H7 (cell line): ENCODE results near the gene JARID2. TPM values are rescaled to one million over a fixed set of nuclear protein-coding genes. Genes with fewer than 3 reads are reported as not detected.

Experiments
- DNase-seq: peaks from one replicate; pipeline ENCODE4 v3.0.0; 2012
- H3K27me3 ChIP-seq: 2 replicates; pipeline ENCODE4 v1.6.0; 2011; ENCODE audit warnings: mild to moderate bottlenecking, low read length; ENCODE audit not compliant: control insufficient read depth, insufficient read depth
- H3K36me3 ChIP-seq: replicated peaks from 2 replicates; pipeline ENCODE4 v1.5.1; 2011; ENCODE audit warnings: low read length; ENCODE audit not compliant: control insufficient read depth, insufficient read depth
- H3K4me3 ChIP-seq: 2 replicates; pipeline ENCODE4 v1.5.1; 2011; ENCODE audit warnings: low read depth, mild to moderate bottlenecking, control low read depth, low read length, moderate library complexity; ENCODE audit not compliant: insufficient read depth
- total RNA-seq: library from RNA; depleted of rRNA; stranded (reverse); fragments of >200 nt; shearing (Covaris generic); gene quantifications from 2 replicates; pipeline ENCODE4 v1.2.3, GENCODE V29; 2014

Gene JARID2
- total RNA-seq, 1 experiment from 2014 or later, result 95.2 TPM

GRCh38 chr6:15331629-15332251 lies 85.9 kb downstream of the JARID2 start:
- DNase-seq, result no peak
- Histone ChIP-seq H3K27me3 (no peaks in the 10 kb centered on the region), H3K36me3 (no peaks in the 10 kb centered on the region), H3K4me3 (no peak overlapping the region)

- no peaks in the 10 kb centered on the region; the same call in 1 of the 2 replicates for H3K36me3 ChIP-seq
- no peak for DNase-seq
Observed at GRCh38 chr6:15332446-15332845, 86.6 kb downstream of the JARID2 start.

GRCh38 chr6:15335385-15335784 lies 89.5 kb downstream of the JARID2 start:
- DNase-seq, result no peak
- no peaks in the 10 kb centered on the region for H3K27me3 ChIP-seq
- no peaks in the 10 kb centered on the region; the same call in 1 of the 2 replicates for H3K36me3 ChIP-seq
- H3K4me3 ChIP-seq, result no peak overlapping the region

More at GRCh38 chr6:15332446-15332845, 86.6 kb downstream of the JARID2 start:
- Histone ChIP-seq H3K27me3 (no peaks in the 10 kb centered on the region), H3K4me3 (no peak overlapping the region)

GRCh38 chr6:15335916-15336315 lies 90.0 kb downstream of the JARID2 start:
- H3K4me3 ChIP-seq, result no peak overlapping the region
- no peaks in the 10 kb centered on the region; the same call in 1 of the 2 replicates for H3K36me3 ChIP-seq
- DNase-seq, result no peak
- no peaks in the 10 kb centered on the region for H3K27me3 ChIP-seq

- Histone ChIP-seq H3K27me3 (no peaks in the 10 kb centered on the region), H3K36me3 (no peaks in the 10 kb centered on the region; the same call in 1 of the 2 replicates), H3K4me3 (no peak overlapping the region)
- no peak for DNase-seq
Observed at GRCh38 chr6:15336900-15337560, 91.2 kb downstream of the JARID2 start.

GRCh38 chr6:15337582-15337981 lies 91.7 kb downstream of the JARID2 start:
- Histone ChIP-seq H3K36me3 (no peaks in the 10 kb centered on the region; the same call in 1 of the 2 replicates), H3K4me3 (no peak overlapping the region), H3K27me3 (no peaks in the 10 kb centered on the region)
- DNase-seq, result no peak

- no peak for DNase-seq
- Histone ChIP-seq H3K4me3 (no peak overlapping the region), H3K27me3 (no peaks in the 10 kb centered on the region), H3K36me3 (no peaks in the 10 kb centered on the region; the same call in 1 of the 2 replicates)
Observed at GRCh38 chr6:15338476-15338875, 92.6 kb downstream of the JARID2 start.

GRCh38 chr6:15339081-15339480 lies 93.2 kb downstream of the JARID2 start:
- H3K36me3 ChIP-seq, result no peaks in the 10 kb centered on the region; the same call in 1 of the 2 replicates
- DNase-seq, result no peak
- H3K27me3 ChIP-seq, result no peaks in the 10 kb centered on the region
- no peak overlapping the region for H3K4me3 ChIP-seq

- H3K4me3 ChIP-seq, result no peak overlapping the region
- DNase-seq, result no peak
Observed at GRCh38 chr6:15340105-15340601, 94.3 kb downstream of the JARID2 start.

GRCh38 chr6:15340775-15341174 lies 94.9 kb downstream of the JARID2 start:
- no peak for DNase-seq
- H3K36me3 ChIP-seq, result no peaks in the 10 kb centered on the region; the same call in 1 of the 2 replicates
- H3K4me3 ChIP-seq, result no peak overlapping the region
- no peaks in the 10 kb centered on the region for H3K27me3 ChIP-seq

More at GRCh38 chr6:15340105-15340601, 94.3 kb downstream of the JARID2 start:
- H3K36me3 ChIP-seq, result no peaks in the 10 kb centered on the region; the same call in 1 of the 2 replicates
- H3K27me3 ChIP-seq, result no peaks in the 10 kb centered on the region

- Histone ChIP-seq H3K27me3 (no peaks in the 10 kb centered on the region), H3K4me3 (no peak overlapping the region), H3K36me3 (no peaks in the 10 kb centered on the region; the same call in 1 of the 2 replicates)
- DNase-seq, result no peak
Observed at GRCh38 chr6:15341311-15342001, 95.6 kb downstream of the JARID2 start.

- Histone ChIP-seq H3K36me3 (no peaks in the 10 kb centered on the region; the same call in 1 of the 2 replicates), H3K27me3 (no peaks in the 10 kb centered on the region), H3K4me3 (no peak overlapping the region)
- DNase-seq, result no peak
Observed at GRCh38 chr6:15342114-15342513, 96.2 kb downstream of the JARID2 start.

- no peak for DNase-seq
- Histone ChIP-seq H3K36me3 (no peaks in the 10 kb centered on the region), H3K4me3 (no peak overlapping the region), H3K27me3 (no peaks in the 10 kb centered on the region)
Observed at GRCh38 chr6:15343490-15344191, 97.8 kb downstream of the JARID2 start.

- H3K36me3 ChIP-seq, result no peaks in the 10 kb centered on the region
- no peak overlapping the region for H3K4me3 ChIP-seq
- no peak for DNase-seq
- no peaks in the 10 kb centered on the region for H3K27me3 ChIP-seq
Observed at GRCh38 chr6:15344192-15344519, 98.3 kb downstream of the JARID2 start.
